ENCODE results near the gene UBALD1. TPM values are rescaled to one million over a fixed set of nuclear protein-coding genes. Genes with fewer than 3 reads are reported as not detected.

Gene UBALD1
- total RNA-seq, 1 experiment from 2014 or later = 12.4 TPM

- peak; percentile 99 for DNase-seq (ENCODE audit: low read depth)
- in situ Hi-C loops (cut with HindIII; ENCODE audit: low pct_unique_long_range_greater_than_20kb, low sequenced_read_pairs) = no loop called here
These were observed 9.5 kb upstream of the UBALD1 start, which contains the start of gene MGRN1 for GRCh38 chr16:4624015-4624826. TSS of gene MGRN1 (plus strand) at chr16:4624826. CDS start at chr16:4624961, 135 bp downstream.

- in situ Hi-C loops (cut with HindIII; ENCODE audit: low pct_unique_long_range_greater_than_20kb, low sequenced_read_pairs) = no loop called here
- no peak for DNase-seq (ENCODE audit: low read depth)
These were observed 8.9 kb upstream of the UBALD1 start for GRCh38 chr16:4623593-4623992.

GRCh38 chr16:4618645-4619418 is 4.1 kb upstream of the UBALD1 start:
- no peak for DNase-seq (ENCODE audit: low read depth)
- in situ Hi-C loops (cut with HindIII; ENCODE audit: low pct_unique_long_range_greater_than_20kb, low sequenced_read_pairs) = no loop called here

GRCh38 chr16:4617880-4618279 is 3.2 kb upstream of the UBALD1 start:
- in situ Hi-C loops (cut with HindIII; ENCODE audit: low pct_unique_long_range_greater_than_20kb, low sequenced_read_pairs) = no loop called here
- no peak for DNase-seq (ENCODE audit: low read depth)

GRCh38 chr16:4616047-4616811 is 1.5 kb upstream of the UBALD1 start:
- peak; percentile 99 for DNase-seq (ENCODE audit: low read depth)
- in situ Hi-C loops (cut with HindIII; ENCODE audit: low pct_unique_long_range_greater_than_20kb, low sequenced_read_pairs) = no loop called here

GRCh38 chr16:4615384-4616046 is 827 bp upstream of the UBALD1 start:
- no peak for DNase-seq (ENCODE audit: low read depth)
- in situ Hi-C loops (cut with HindIII; ENCODE audit: low pct_unique_long_range_greater_than_20kb, low sequenced_read_pairs) = no loop called here

GRCh38 chr16:4613636-4614570 is 785 bp downstream of the UBALD1 start:
- DNase-seq (ENCODE audit: low read depth) = peak; percentile 46
- in situ Hi-C loops (cut with HindIII; ENCODE audit: low pct_unique_long_range_greater_than_20kb, low sequenced_read_pairs) = no loop called here

GRCh38 chr16:4612977-4613635 is 1.6 kb downstream of the UBALD1 start:
- in situ Hi-C loops (cut with HindIII; ENCODE audit: low pct_unique_long_range_greater_than_20kb, low sequenced_read_pairs) = no loop called here
- DNase-seq (ENCODE audit: low read depth) = no peak

- no peak for DNase-seq (ENCODE audit: low read depth)
- in situ Hi-C loops (cut with HindIII; ENCODE audit: low pct_unique_long_range_greater_than_20kb, low sequenced_read_pairs) = no loop called here
These were observed 2.2 kb downstream of the UBALD1 start for GRCh38 chr16:4612474-4612931.

GRCh38 chr16:4611337-4612021 is 3.2 kb downstream of the UBALD1 start:
- DNase-seq (ENCODE audit: low read depth) = no peak
- in situ Hi-C loops (cut with HindIII; ENCODE audit: low pct_unique_long_range_greater_than_20kb, low sequenced_read_pairs) = no loop called here

- in situ Hi-C loops (cut with HindIII; ENCODE audit: low pct_unique_long_range_greater_than_20kb, low sequenced_read_pairs) = no loop called here
- DNase-seq (ENCODE audit: low read depth) = no peak
These were observed 4.4 kb downstream of the UBALD1 start for GRCh38 chr16:4610011-4611005.

GRCh38 chr16:4609200-4610010 is 5.3 kb downstream of the UBALD1 start:
- in situ Hi-C loops (cut with HindIII; ENCODE audit: low pct_unique_long_range_greater_than_20kb, low sequenced_read_pairs) = no loop called here
- DNase-seq (ENCODE audit: low read depth) = no peak

GRCh38 chr16:4608704-4608980 is 6.0 kb downstream of the UBALD1 start:
- in situ Hi-C loops (cut with HindIII; ENCODE audit: low pct_unique_long_range_greater_than_20kb, low sequenced_read_pairs) = no loop called here
- no peak for DNase-seq (ENCODE audit: low read depth)

GRCh38 chr16:4607841-4608703 is 6.6 kb downstream of the UBALD1 start:
- in situ Hi-C loops (cut with HindIII; ENCODE audit: low pct_unique_long_range_greater_than_20kb, low sequenced_read_pairs) = no loop called here
- no peak for DNase-seq (ENCODE audit: low read depth)
